ENCODE data around the gene NSD1. TPM values are rescaled to one million over a fixed set of nuclear protein-coding genes. Genes with fewer than 3 reads are reported as not detected.

NSD1 gene
- total and polyA plus RNA-seq, 2 of the 4 experiments (the other 2 are of a cell fraction): 7.7 to 31.0 TPM

DNA sequence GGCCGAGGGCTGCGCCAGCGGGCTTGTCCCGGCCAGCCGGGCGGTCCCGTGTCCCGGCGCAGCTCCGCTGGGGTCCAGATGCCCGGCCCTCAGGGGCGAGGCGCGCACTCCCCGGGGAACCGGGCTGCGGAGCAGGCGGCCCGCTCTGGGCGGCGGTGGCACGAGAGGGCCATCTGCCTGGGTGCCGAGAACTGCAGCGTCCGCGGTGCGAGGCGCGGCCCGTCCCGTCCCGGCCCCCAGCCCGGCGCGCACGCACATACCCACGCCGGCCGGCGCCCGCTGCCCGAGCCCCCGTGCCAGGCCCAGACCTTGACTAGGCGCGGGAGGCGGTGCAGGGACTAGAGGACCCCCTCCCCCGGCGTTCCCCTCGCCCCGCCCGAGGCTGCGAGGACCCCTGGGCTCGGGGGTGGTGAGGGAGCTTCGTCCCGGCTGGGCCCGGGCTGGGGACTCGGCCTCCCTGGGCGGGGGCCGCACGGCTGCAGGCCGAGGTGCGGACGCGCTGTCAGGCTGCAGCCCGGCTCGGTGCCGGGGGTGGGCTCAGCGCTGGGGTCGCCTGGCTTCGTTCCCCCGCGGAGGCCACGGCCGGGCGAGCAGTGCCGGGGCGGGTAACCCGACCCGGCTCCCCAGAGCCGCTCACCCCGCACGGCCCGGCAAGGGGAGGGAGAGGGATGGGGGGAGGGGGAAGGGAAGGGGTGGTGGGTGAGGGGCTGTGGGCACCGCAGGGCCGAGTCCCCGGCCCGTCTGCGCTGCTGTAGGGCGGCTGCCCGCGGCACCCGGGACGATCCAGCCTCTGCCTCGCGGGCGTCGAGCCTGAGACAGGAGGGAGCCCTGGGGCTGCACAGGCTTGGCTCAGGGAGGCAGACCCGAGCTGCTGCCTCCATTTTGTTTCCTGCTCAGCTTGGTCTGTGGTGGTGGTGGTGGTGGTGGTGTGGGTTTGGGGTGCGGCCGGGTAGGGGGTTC is 1.2 kb upstream of the NSD1 start (continued):
- no peak for TF ChIP-seq SMC3 (IDR thresholded peaks at IDR 0.05; ENCODE audit: low read depth, low read length)

DNA sequence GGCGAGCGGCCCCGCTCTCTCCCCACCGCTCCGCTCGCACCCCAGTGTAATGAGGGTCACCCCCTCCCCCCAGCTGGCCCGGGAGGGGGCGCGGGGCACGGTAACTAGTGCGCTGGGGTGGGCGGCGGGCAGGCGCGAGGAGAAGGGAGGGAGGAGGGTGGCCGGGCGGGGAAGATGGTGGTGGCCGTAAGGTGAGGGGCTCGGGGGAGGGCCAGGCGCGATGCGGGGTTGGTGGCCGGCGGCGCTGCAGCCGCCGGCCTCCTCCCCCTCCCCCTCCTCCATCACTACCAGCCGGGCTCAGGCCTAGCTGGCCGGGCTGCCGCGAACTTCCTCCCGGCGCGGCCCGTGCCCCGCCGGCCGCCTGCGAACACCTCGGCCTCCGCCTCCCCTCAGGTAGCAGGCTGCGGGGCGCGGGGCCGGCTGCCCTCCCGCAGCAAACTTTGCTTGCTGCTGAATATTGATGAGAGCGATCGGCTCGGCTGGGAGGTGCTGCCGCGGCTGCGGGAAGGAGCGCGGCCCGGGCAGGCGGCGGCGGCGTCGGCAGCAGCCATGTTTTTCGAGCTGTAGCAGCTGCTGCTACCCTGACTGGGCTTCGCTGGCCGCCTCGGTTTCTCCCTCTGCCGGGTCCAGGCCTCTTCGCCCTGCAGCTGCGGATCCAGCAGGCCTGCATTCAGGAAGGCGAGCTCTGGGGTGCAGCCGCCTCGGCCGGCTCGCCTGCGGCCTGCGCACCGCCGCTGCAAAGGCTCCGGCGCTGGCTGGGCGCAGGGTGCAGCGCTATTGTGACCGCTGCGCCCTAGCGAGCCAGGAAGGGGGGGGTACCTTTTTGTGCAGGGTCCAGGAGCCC is 502 bp downstream of the NSD1 start:
- Histone ChIP-seq H2BK5ac (ENCODE audit: low read depth, low read length, poor library complexity, severe bottlenecking) (peak overlapping the region; percentile 40), H3K14ac (replicated peaks; ENCODE audit: low read depth, low read length) (peak overlapping the region; percentile 88), H3K23ac (ENCODE audit: low read depth, low read length) (peak overlapping the region; percentile 91; the same call in 1 of the 2 replicates), H2BK15ac (ENCODE audit: low read depth, low read length) (no peak overlapping the region; the same call in 2 of the 3 replicates), H4K20me1 (ENCODE audit: insufficient read depth, low read length) (no peaks in the 10 kb centered on the region), H3K56ac (ENCODE audit: extremely low read depth, insufficient read depth, low read length) (peak overlapping the region; percentile 80), H2AK9ac (replicated peaks; ENCODE audit: low read depth, low read length, poor library complexity) (peak overlapping the region; percentile 93), H3K36me3 (ENCODE audit: control insufficient read depth, insufficient read depth, low read length) (peaks cover 18% of the 10 kb centered on the region), H3K4ac (ENCODE audit: low read depth, low read length) (peak overlapping the region; percentile 80), H3K9me3 (ENCODE audit: control insufficient read depth, insufficient read depth, low read length) (no peaks in the 10 kb centered on the region), H3K4me3 (ENCODE audit: insufficient read depth, low read depth, low read length) (peak overlapping the region; percentile 68), H3K79me1 (ENCODE audit: low read depth in 1 of 2, low read length in 2 of 2) (peaks cover 18 to 25% of the 10 kb centered on the region in 2 experiments), H2AFZ (replicated peaks; ENCODE audit: low read length, poor library complexity) (peak overlapping the region; percentile 97), H3K9ac (ENCODE audit: low read depth, low read length) (peak overlapping the region; percentile 93), H3K27ac (ENCODE audit: insufficient read depth, low read length) (peak overlapping the region; percentile 80), H2AK5ac (ENCODE audit: low read depth, low read length) (peak overlapping the region; percentile 76; the same call in 1 of the 2 replicates), H3K18ac (ENCODE audit: low read depth, low read length) (peak overlapping the region; percentile 82), H3K4me1 (ENCODE audit: control insufficient read depth, insufficient read depth, low read length) (peaks cover 20% of the 10 kb centered on the region), H2BK20ac (ENCODE audit: low read depth, low read length) (no peak overlapping the region), H3K4me2 (ENCODE audit: low read depth, low read length) (peak overlapping the region; percentile 95), H4K91ac (ENCODE audit: insufficient read depth, low read depth, low read length) (peak overlapping the region; percentile 80), H3K27me3 (ENCODE audit: control insufficient read depth, insufficient read depth, low read length) (no peaks in the 10 kb centered on the region), H4K5ac (ENCODE audit: low read depth, low read length) (peak overlapping the region; percentile 97), H3K9me1 (ENCODE audit: insufficient read depth, low read length) (peaks cover 25% of the 10 kb centered on the region), H2BK120ac (ENCODE audit: low read depth, low read length) (peak overlapping the region; percentile 6; the same call in 1 of the 2 replicates), H4K8ac (ENCODE audit: low read depth in 2 of 2, low read length in 2 of 2) (peak overlapping the region; percentile 82 to 96)
- ATAC-seq (ENCODE audit: low read depth) (peak; percentile 56), DNase-seq (peak; percentile 29)
- BruUV-seq (replicated peaks): no TSS peak
- intact Hi-C loops (cut with micrococcal nuclease) (loop anchor here (2.0 kb wide), 1 partner anchor 17 kb away; no protein-coding TSS in a partner anchor), dilution Hi-C loops (cut with HindIII; ENCODE audit: low sequenced_read_pairs, unreplicated experiment) (no loop called here), in situ Hi-C loops (cut with MboI; ENCODE audit: low sequenced_read_pairs) (no loop called here)
- 0% methylated on average over 12 of the region's 83 CpGs; no CpG with 5 or more reads in 1 of the 2 experiments for WGBS, 2 experiments (ENCODE audit: extremely low coverage in 2 of 2, insufficient read length in 1 of 2)
- peak; percentile 23; the same call in 1 of the 2 replicates for TF ChIP-seq MAZ (IDR thresholded peaks at IDR 0.05; ENCODE audit: borderline replicate concordance, low read depth, low read length)
- TF ChIP-seq, protein P1, sequence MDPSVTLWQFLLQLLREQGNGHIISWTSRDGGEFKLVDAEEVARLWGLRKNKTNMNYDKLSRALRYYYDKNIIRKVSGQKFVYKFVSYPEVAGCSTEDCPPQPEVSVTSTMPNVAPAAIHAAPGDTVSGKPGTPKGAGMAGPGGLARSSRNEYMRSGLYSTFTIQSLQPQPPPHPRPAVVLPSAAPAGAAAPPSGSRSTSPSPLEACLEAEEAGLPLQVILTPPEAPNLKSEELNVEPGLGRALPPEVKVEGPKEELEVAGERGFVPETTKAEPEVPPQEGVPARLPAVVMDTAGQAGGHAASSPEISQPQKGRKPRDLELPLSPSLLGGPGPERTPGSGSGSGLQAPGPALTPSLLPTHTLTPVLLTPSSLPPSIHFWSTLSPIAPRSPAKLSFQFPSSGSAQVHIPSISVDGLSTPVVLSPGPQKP (IDR thresholded peaks at IDR 0.05; ENCODE audit: borderline replicate concordance, low read depth, low read length): no peak
- ChIA-PET POLR2A (ENCODE audit: unreplicated experiment) (interaction anchor here (0.6 kb wide), 2 partner anchors 26 to 133 kb away, joined by 3 to 4 read pairs; no protein-coding TSS in a partner anchor), CTCF (no interaction called here)

All from IMR-90 (cell line).